IPS DF 19.7 (cell line): ENCODE measurements around the gene TPST2.

Experiments used
- DNase-seq: peaks from one replicate; pipeline ENCODE4 v3.0.0-alpha.2; 2013; ENCODE audit warnings: low read depth, low spot score

TPST2 gene

DNA sequence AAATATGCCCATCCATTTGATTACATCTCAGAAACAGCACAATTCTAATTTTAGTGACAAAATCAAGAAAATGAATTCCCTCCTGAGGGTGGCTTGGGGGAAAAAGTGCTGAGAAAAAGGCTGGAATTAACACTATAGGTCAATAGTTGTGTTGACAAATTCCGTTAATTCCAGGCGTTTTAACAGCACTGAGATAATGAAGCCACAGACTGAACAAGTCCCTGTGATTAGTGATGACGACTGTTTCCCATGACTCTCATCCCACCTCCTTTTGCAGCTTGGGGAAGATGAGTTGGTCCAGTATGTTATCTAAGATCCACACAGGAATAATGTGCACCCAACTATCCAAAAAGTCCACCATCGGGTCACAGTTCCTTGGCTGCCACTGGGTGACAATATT, 93.5 kb downstream of the TPST2 start:
- no peak for DNase-seq

- no peak for DNase-seq
Measured at GRCh38 chr22:26494506-26494905, 95.4 kb downstream of the TPST2 start.

- DNase-seq = no peak
Measured at GRCh38 chr22:26492220-26492619, 97.7 kb downstream of the TPST2 start.

GRCh38 chr22:26489447-26490036, 100.4 kb downstream of the TPST2 start:
- DNase-seq = no peak

- DNase-seq = no peak
Measured at GRCh38 chr22:26487996-26488395, 101.9 kb downstream of the TPST2 start.

DNA sequence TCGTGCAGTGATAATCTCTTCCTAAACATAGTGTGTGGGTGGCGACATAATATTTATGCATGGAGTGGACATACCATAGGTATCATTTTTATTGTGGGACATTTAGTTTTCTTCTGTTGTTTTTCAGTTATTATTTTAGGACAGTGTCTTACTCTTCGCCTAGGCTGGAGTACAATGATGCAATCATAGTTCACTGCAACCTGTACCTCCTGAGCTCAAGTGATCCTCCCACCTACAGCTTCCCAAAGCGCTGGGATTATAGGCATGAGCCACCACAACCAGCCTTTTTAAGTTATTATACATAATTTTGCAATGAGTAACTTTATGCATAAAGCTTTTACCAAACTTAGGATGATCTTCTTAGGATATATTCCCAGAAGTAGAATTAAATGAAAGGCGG, 103.5 kb downstream of the TPST2 start:
- no peak for DNase-seq

- DNase-seq = no peak
Measured at GRCh38 chr22:26485806-26486390, 104.0 kb downstream of the TPST2 start.

DNA sequence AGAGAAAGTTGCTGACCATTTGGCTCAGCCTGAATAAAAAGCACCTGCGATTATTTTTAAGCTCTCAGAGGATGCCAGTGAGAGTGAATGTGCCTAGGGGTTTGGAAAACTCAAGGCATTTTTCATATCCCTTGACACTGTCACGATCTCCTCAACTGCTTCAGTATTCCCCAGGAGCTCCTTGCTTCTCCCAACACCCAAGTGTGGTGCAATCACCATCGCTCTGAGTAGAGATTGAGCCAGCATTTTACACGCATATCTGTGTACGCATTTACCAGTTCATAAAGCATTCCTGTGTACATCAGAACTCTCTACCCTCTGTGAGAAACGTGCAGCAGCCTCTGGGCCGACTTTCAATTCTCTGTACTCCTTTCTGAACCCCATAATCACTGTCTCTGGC, 104.9 kb downstream of the TPST2 start:
- DNase-seq = no peak

DNA sequence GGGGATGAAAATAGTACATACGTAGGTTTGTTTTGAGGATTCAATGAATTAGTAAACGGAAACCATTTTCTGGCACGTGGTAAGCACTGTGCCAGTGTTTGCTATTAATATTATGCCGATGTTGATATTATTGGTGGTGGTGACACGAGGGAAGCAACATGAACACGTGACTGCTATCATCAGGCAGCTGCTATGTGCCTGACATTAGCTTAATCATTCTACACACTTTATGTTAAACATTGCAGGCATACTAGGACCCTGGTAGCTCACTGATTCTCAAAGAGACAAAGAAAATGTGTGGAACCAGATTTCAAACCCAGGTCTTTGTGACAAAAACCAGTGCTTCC, 105.6 kb downstream of the TPST2 start:
- DNase-seq = no peak

- DNase-seq = peak; percentile 45
Measured at GRCh38 chr22:26483439-26484359, 106.2 kb downstream of the TPST2 start, which contains the start of the genes HPS4 and SRRD. TSS of gene HPS4 (minus strand) at chr22:26483783. CDS start at chr22:26481762, 2,021 bp downstream. TSS of gene SRRD (plus strand) at chr22:26483877. CDS start at chr22:26483891, 14 bp downstream.

- no peak for DNase-seq
Measured at GRCh38 chr22:26483043-26483438, 106.9 kb downstream of the TPST2 start.

GRCh38 chr22:26482161-26482560, 107.8 kb downstream of the TPST2 start:
- no peak for DNase-seq

GRCh38 chr22:26481694-26482093, 108.2 kb downstream of the TPST2 start:
- DNase-seq = no peak

DNA sequence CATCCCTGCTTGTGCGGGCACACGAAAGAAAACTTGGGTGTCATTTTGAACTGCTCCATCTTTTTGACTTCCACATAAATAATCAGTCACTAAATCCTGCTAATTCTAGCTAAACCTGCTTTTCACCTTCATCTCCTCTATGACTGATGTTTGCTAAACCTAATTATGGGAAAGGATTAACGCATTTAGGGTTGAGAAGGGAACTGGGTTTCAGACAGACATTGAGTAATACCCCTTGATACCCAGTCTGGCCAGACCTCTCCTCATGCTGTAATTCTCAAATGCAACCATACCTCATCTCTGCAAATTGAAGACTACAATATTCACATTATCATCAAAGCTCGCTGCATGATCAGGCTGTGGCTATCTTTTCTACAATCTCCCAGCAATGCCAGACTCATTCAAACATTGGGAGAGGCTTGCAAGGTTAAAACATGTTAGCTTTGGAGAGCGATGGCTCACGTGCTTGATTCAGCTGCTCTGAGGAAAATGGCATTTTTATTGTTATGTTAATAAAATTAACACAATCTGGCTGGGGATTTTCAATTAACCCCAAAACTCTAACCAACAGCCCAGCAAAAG, 108.7 kb downstream of the TPST2 start:
- no peak for DNase-seq

- DNase-seq = no peak
Measured at GRCh38 chr22:26480611-26480932, 109.4 kb downstream of the TPST2 start.

DNA sequence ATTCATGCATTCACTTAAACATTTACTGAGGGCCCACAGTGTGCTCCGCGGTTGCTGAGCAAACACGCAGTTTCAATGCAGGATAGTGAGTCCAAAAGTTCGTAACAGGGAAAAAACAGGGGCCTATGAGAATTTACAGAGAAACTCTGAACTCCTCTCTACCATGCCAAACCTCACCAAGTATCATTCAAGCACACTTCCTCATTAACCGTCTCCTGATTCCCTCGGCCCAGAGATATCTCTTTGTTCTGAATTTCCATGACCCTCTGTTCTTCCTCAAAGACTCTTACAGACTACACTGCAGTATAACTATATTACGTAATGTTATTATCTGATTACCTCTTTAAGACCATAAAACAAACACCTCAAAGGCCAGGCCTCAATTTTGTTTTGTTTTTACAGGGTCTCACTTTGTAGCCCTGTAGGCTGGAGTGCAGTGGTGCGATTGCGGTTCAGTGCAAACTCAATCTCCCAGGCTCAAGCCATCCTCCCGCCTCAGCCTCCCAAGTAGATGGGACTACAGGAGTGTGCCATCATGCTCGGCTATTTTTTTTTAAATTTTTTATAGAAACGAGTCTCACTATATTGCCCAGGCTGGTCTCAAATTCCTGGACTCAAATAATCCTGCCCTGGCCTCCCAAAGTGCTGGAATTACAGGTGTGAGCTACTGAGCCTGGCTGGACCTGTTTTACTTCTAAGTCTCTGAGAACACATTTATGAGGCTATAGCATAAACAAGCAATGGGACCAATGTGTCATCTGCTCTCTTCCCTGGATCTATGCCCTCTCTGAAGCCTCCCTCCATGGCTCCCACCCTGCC, 109.9 kb downstream of the TPST2 start:
- DNase-seq = no peak

- DNase-seq = no peak
Measured at GRCh38 chr22:26479043-26479791, 110.7 kb downstream of the TPST2 start.

- DNase-seq = no peak
Measured at GRCh38 chr22:26477341-26477731, 112.6 kb downstream of the TPST2 start.

DNA sequence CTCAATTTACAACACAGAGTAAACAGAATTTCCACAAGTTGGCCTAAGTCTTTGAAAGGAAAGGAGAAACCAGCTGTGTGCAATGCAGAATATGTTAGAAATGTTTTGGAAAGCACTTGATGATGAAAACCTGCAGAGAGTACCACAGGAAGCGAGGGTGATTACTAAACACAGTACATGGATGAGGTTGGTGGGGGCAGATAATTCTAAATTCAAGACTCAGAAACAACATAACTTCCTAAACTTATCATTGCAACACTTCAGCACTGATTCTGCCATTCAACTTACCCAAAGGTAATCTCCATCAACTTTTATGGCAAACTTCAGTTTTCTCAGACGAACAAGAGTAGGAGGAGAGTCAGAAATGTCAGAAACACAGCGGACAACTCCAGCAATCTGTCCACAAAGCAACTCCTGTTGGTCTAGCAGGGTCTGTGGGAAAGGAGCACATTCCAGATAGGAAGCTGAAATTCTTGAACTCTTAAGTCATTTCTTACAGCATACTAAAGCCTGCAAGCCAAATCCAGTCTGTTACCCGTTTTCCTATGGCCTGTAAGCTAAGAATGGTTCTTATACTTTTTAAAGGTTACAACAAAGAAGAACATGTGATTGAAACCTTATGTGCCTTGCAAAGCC, 113.1 kb downstream of the TPST2 start:
- no peak for DNase-seq

DNA sequence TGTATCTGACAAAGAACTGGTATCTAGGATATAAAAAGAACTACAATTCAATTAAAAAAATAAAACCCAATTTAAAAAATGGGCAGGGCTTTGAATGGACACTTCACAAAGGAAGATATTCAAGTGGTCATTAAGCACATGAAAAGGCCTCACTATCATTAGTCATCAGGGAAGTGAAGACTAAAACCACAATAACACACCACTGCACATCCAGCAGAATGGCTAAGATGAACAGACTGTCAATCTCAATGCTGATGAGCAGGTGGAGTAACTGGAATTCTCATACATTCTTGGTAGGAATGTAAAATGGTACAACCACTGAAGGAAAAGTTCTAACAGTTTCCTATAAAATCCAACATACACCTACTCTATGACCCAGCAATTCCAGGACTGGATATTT, 115.2 kb downstream of the TPST2 start:
- no peak for DNase-seq
